OCI-LY7 (cell line): ENCODE results near the gene COL3A1. TPM values are rescaled to one million over a fixed set of nuclear protein-coding genes. Genes with fewer than 3 reads are reported as not detected.

Experiments used
- BruUV-seq: library from RNA; stranded (reverse); fragments of 400-500 nt; replicated peaks from 2 replicates; lab custom pipeline; 2021; lab: Mats Ljungman, UMichigan
- CTCF ChIA-PET: fragments of 300-600 bp; sonication (Branson Sonifier 250); formaldehyde crosslinking; loops from one replicate; lab custom pipeline; 2022; ENCODE audit warnings: antibody characterized with exemption; ENCODE audit not compliant: unreplicated experiment; lab: Charles Lee
- POLR2A ChIA-PET: fragments of 300-600 bp; sonication (Branson Sonifier 250); formaldehyde crosslinking; loops from one replicate; lab custom pipeline; 2022; ENCODE audit warnings: antibody characterized with exemption; lab: Charles Lee
- DNase-seq: peaks from one replicate; pipeline ENCODE4 v3.0.0-alpha.2; 2015; ENCODE audit warnings: low spot score
- H2AFZ ChIP-seq: fragments of 200-600 bp; sonication (generic), shearing (Covaris generic); 2 replicates; pipeline ENCODE4 v1.6.1; 2014; ENCODE audit warnings: mild to moderate bottlenecking, antibody characterized with exemption, low read length, moderate library complexity
- H3K27ac ChIP-seq: fragments of 200-600 bp; sonication (generic); 2 replicates; pipeline ENCODE4 v1.5.1; 2014; ENCODE audit warnings: mixed run types, low read depth, mild to moderate bottlenecking, moderate library complexity, low read length, inconsistent platforms; ENCODE audit not compliant: poor library complexity, severe bottlenecking
- H3K36me3 ChIP-seq: fragments of 200-600 bp; sonication (generic); 2 replicates; pipeline ENCODE4 v1.6.1; 2014; ENCODE audit warnings: mild to moderate bottlenecking, antibody characterized with exemption, low read length, moderate library complexity, mixed read lengths; ENCODE audit not compliant: insufficient read depth
- H3K4me1 ChIP-seq: fragments of 200-600 bp; sonication (generic); 2 replicates; pipeline ENCODE4 v1.5.1; 2014; ENCODE audit warnings: mild to moderate bottlenecking, low read length; ENCODE audit not compliant: insufficient read depth, poor library complexity, severe bottlenecking
- H3K4me2 ChIP-seq: fragments of 200-600 bp; sonication (generic); 2 replicates; pipeline ENCODE4 v1.6.1; 2014; ENCODE audit warnings: mild to moderate bottlenecking, low read length
- H3K4me3 ChIP-seq: fragments of 200-600 bp; sonication (generic); 2 replicates; pipeline ENCODE4 v1.5.1; 2014; ENCODE audit warnings: mild to moderate bottlenecking, low read depth, low read length; ENCODE audit not compliant: poor library complexity, severe bottlenecking
- H3K79me2 ChIP-seq: fragments of 200-600 bp; sonication (generic); 2 replicates; pipeline ENCODE4 v1.6.1; 2016; ENCODE audit warnings: low read depth, mild to moderate bottlenecking, low read length, moderate library complexity, mixed read lengths; ENCODE audit not compliant: insufficient read depth
- H3K9me2 ChIP-seq: fragments of 200-600 bp; sonication (generic); 2 replicates; pipeline ENCODE4 v1.6.1; 2016; ENCODE audit warnings: mild to moderate bottlenecking, low read length, mixed read lengths; ENCODE audit not compliant: insufficient read depth
- H3K9me3 ChIP-seq: fragments of 200-600 bp; sonication (generic); 2 replicates; pipeline ENCODE4 v1.6.1; 2014; ENCODE audit warnings: mild to moderate bottlenecking, mixed run types, low read length, mixed read lengths
- H4K20me1 ChIP-seq: fragments of 200-600 bp; sonication (generic); 2 replicates; pipeline ENCODE4 v1.6.1; 2014; ENCODE audit warnings: mild to moderate bottlenecking, antibody characterized with exemption, low read length, moderate library complexity, mixed read lengths; ENCODE audit not compliant: insufficient read depth
- CTCF ChIP-seq: fragments of 200-600 bp; sonication (generic); conservative IDR thresholded peaks from 2 replicates; pipeline ENCODE4 v1.5.1; 2014; ENCODE audit warnings: mild to moderate bottlenecking, antibody characterized with exemption, low read length, moderate library complexity, mixed read lengths
- EZH2phosphoT487 ChIP-seq: fragments of 200-600 bp; sonication (generic); IDR thresholded peaks from 2 replicates; pipeline ENCODE4 v1.6.1; 2018; ENCODE audit warnings: low read depth, borderline replicate concordance, mild to moderate bottlenecking, mixed run types, antibody characterized with exemption, low read length, moderate library complexity, mixed read lengths
- intact Hi-C: fragments of 100-400 bp; cut with micrococcal nuclease; formaldehyde crosslinking; loops from one replicate; pipeline ENCODE4 v1.10.0; 2022; ENCODE audit not compliant: unreplicated experiment
- total RNA-seq, 2 experiments: library from RNA; depleted of rRNA in 1 of 2; stranded (reverse); fragments of >200 nt in 1 of 2; shearing (Covaris generic) in 1 of 2; gene quantifications; 2 replicates each; pipeline ENCODE4 v1.2.3, GENCODE V29; 2014 to 2022

Gene COL3A1
- total RNA-seq, 2 experiments from 2014 or later, result not detected

- H3K36me3 ChIP-seq, result no peaks in the 10 kb centered on the region
- H3K79me2 ChIP-seq, result no peaks in the 10 kb centered on the region
- DNase-seq, result no peak
- H3K4me3 ChIP-seq, result no peak overlapping the region
- no peaks in the 10 kb centered on the region for H4K20me1 ChIP-seq
- no peaks in the 10 kb centered on the region for H3K4me1 ChIP-seq
- no peak overlapping the region for H3K4me2 ChIP-seq
- H2AFZ ChIP-seq, result no peak overlapping the region
- POLR2A ChIA-PET, result interaction anchor here (0.7 to 0.9 kb wide), 2 partner anchors 84 to 258 kb away, joined by 3 to 6 read pairs; no protein-coding TSS in a partner anchor
- TF ChIP-seq CTCF (no peak), EZH2phosphoT487 (no peak)
- no TSS peak for BruUV-seq
- no peaks in the 10 kb centered on the region for H3K9me2 ChIP-seq
- CTCF ChIA-PET, result no interaction called here
- H3K9me3 ChIP-seq, result no peaks in the 10 kb centered on the region
- intact Hi-C loops, result no loop called here
- no peak overlapping the region for H3K27ac ChIP-seq
These were observed 40.4 kb downstream of the COL3A1 start for GRCh38 chr2:189014449-189015138.

GRCh38 chr2:189015359-189015758 lies 41.2 kb downstream of the COL3A1 start:
- H3K4me2 ChIP-seq, result no peak overlapping the region
- H4K20me1 ChIP-seq, result no peaks in the 10 kb centered on the region
- CTCF ChIA-PET, result no interaction called here
- no peaks in the 10 kb centered on the region for H3K4me1 ChIP-seq
- no peak for DNase-seq
- H3K4me3 ChIP-seq, result no peak overlapping the region
- H3K79me2 ChIP-seq, result no peaks in the 10 kb centered on the region
- no peak for TF ChIP-seq EZH2phosphoT487
- H3K36me3 ChIP-seq, result no peaks in the 10 kb centered on the region
- H3K9me3 ChIP-seq, result no peaks in the 10 kb centered on the region
- H2AFZ ChIP-seq, result no peak overlapping the region
- intact Hi-C loops, result no loop called here
- BruUV-seq, result no TSS peak
- H3K27ac ChIP-seq, result no peak overlapping the region
- POLR2A ChIA-PET, result no interaction called here
- H3K9me2 ChIP-seq, result no peaks in the 10 kb centered on the region

GRCh38 chr2:189016311-189016861 lies 42.2 kb downstream of the COL3A1 start:
- H3K36me3 ChIP-seq, result no peaks in the 10 kb centered on the region
- H3K9me3 ChIP-seq, result no peaks in the 10 kb centered on the region
- H3K9me2 ChIP-seq, result no peaks in the 10 kb centered on the region
- no peaks in the 10 kb centered on the region for H3K79me2 ChIP-seq
- POLR2A ChIA-PET, result no interaction called here
- H4K20me1 ChIP-seq, result no peaks in the 10 kb centered on the region
- H3K4me3 ChIP-seq, result no peak overlapping the region
- TF ChIP-seq EZH2phosphoT487 (no peak), CTCF (no peak)
- H2AFZ ChIP-seq, result no peak overlapping the region
- H3K4me1 ChIP-seq, result no peaks in the 10 kb centered on the region
- intact Hi-C loops, result no loop called here
- DNase-seq, result no peak
- H3K27ac ChIP-seq, result no peak overlapping the region
- no TSS peak for BruUV-seq
- H3K4me2 ChIP-seq, result no peak overlapping the region
- CTCF ChIA-PET, result no interaction called here
